A549 treated with dexamethasone at 1 μM for 4 hours (cell line): ENCODE data around the gene BTBD9. TPM values are rescaled to one million over a fixed set of nuclear protein-coding genes. Genes with fewer than 3 reads are reported as not detected.

Experiments
- total RNA-seq: library from RNA; stranded (reverse); fragments of 200-300 nt; extraction: Qiagen RNA extraction; gene quantifications from 5 replicates; pipeline ENCODE4 v1.2.3, GENCODE V29; 2022

The BTBD9 gene
- total RNA-seq: 1.8 to 2.9 TPM (median 2.6 TPM) in 5 replicates

GRCh38 chr6:38639498-38640215 lies at the start of gene BTBD9:
Gene BTBD9 (minus strand): TSS chr6:38639929.

Other genes starting within 250 kb of the BTBD9 start
- 82.5 to 103 TPM (median 94.2 TPM) in 5 replicates for gene GLO1, start 63.2 kb upstream of the BTBD9 start, total RNA-seq
- gene DNAH8, start 75.4 kb upstream of the BTBD9 start, total RNA-seq: not detected in 5 replicates